H1 (cell line): ENCODE data around the gene NIPAL3. TPM values are rescaled to one million over a fixed set of nuclear protein-coding genes. Genes with fewer than 3 reads are reported as not detected.

Source experiments
- ASH2L ChIP-seq: fragments of 200-600, 300-600 bp; sonication (generic); IDR thresholded peaks from one replicate; pipeline ENCODE4 v1.7.1; 2017; ENCODE audit warnings: low read length
- CHD2 ChIP-seq: IDR thresholded peaks from 2 replicates; pipeline ENCODE4 v1.6.1; 2012; ENCODE audit warnings: low read length, improper control_type of control experiment
- CREB1 ChIP-seq: IDR thresholded peaks from 2 replicates; pipeline ENCODE4 v1.6.1; 2012; ENCODE audit warnings: inconsistent platforms
- CTBP2 ChIP-seq: IDR thresholded peaks from 2 replicates; pipeline ENCODE4 v1.7.0; 2011; ENCODE audit warnings: borderline replicate concordance, mild to moderate bottlenecking, moderate library complexity, mixed read lengths, low read length; ENCODE audit not compliant: insufficient read depth, insufficient read length
- EP300 ChIP-seq, 2 experiments: IDR thresholded peaks; 1 replicate in 1 of 2; 2 replicates in 1 of 2; pipeline ENCODE4 v1.6.1; 2011 to 2012; ENCODE audit warnings: low read depth in 2 of 2, low read length in 2 of 2, mild to moderate bottlenecking in 2 of 2, borderline replicate concordance in 1 of 2, inconsistent platforms in 1 of 2, moderate library complexity in 1 of 2
- EZH2 ChIP-seq: fragments of 200-600 bp; sonication (generic); IDR thresholded peaks from 2 replicates; pipeline ENCODE4 v1.7.1; 2012; ENCODE audit warnings: low read depth, mild to moderate bottlenecking, moderate library complexity, low read length, inconsistent platforms; ENCODE audit not compliant: severe bottlenecking
- HDAC2 ChIP-seq, 2 experiments: fragments of 300-600 bp in 1 of 2; sonication (generic) in 1 of 2; IDR thresholded peaks; 2 replicates each; pipeline ENCODE4 v1.6.1; 2011 to 2012; ENCODE audit warnings: low read depth in 2 of 2, low read length in 2 of 2, mild to moderate bottlenecking in 2 of 2, moderate library complexity in 2 of 2, borderline replicate concordance in 1 of 2, inconsistent platforms in 1 of 2
- JUN ChIP-seq: IDR thresholded peaks from 2 replicates; pipeline ENCODE4 v1.6.1; 2011; ENCODE audit warnings: low read depth, mild to moderate bottlenecking, improper control_type of control experiment, low read length
- KDM5A ChIP-seq: fragments of 200-600 bp; IDR thresholded peaks from 2 replicates; pipeline ENCODE4 v1.7.1; 2012; ENCODE audit warnings: mild to moderate bottlenecking, low read length, inconsistent platforms, mixed read lengths
- MAX ChIP-seq: IDR thresholded peaks from 2 replicates; pipeline ENCODE4 v1.6.1; 2012; ENCODE audit warnings: inconsistent platforms
- NANOG ChIP-seq: IDR thresholded peaks from 2 replicates; pipeline ENCODE4 v1.6.1; 2011; ENCODE audit warnings: low read length, low read depth, mild to moderate bottlenecking, inconsistent platforms; ENCODE audit not compliant: insufficient read depth, poor library complexity, severe bottlenecking
- POLR2A ChIP-seq, 2 experiments: IDR thresholded peaks; 1 replicate in 1 of 2; 2 replicates in 1 of 2; pipeline ENCODE4 v1.6.1; 2011; ENCODE audit warnings: low read depth in 2 of 2, low read length in 2 of 2, mild to moderate bottlenecking in 2 of 2; ENCODE audit errors: control extremely low read depth in 1 of 2
- RXRA ChIP-seq: IDR thresholded peaks from 2 replicates; pipeline ENCODE4 v1.6.1; 2011; ENCODE audit warnings: low read depth, mild to moderate bottlenecking, low read length, moderate library complexity; ENCODE audit not compliant: insufficient read depth
- SIN3A ChIP-seq, 2 experiments: IDR thresholded peaks in 1 of 2; conservative IDR thresholded peaks in 1 of 2; 2 replicates each; pipeline ENCODE4 v1.6.1; 2011 to 2012; ENCODE audit warnings: low read length in 2 of 2, improper control_type of control experiment in 1 of 2, low read depth in 1 of 2, mild to moderate bottlenecking in 1 of 2
- SP1 ChIP-seq: IDR thresholded peaks from 2 replicates; pipeline ENCODE4 v1.6.1; 2011; ENCODE audit warnings: low read depth, low read length
- SP4 ChIP-seq: IDR thresholded peaks from 2 replicates; pipeline ENCODE4 v1.6.1; 2012; ENCODE audit warnings: low read length, inconsistent platforms
- SUZ12 ChIP-seq: fragments of 200-600 bp; sonication (generic); IDR thresholded peaks from 2 replicates; pipeline ENCODE4 v1.6.1; 2012; ENCODE audit warnings: mild to moderate bottlenecking, inconsistent platforms, low read length, moderate library complexity, mixed read lengths
- TBP ChIP-seq: IDR thresholded peaks from 2 replicates; pipeline ENCODE4 v1.6.1; 2011; ENCODE audit warnings: low read depth, low read length, improper control_type of control experiment
- YY1 ChIP-seq: IDR thresholded peaks from 2 replicates; pipeline ENCODE4 v1.6.1; 2011; ENCODE audit warnings: low read depth, mild to moderate bottlenecking, low read length
- polyA plus RNA-seq, 7 experiments: library from polyadenylated mRNA; depleted of rRNA in 3 of 7; stranded (reverse) in 5 of 7; unstranded in 2 of 7; fragments of >200 nt in 5 of 7; fragments of 200-250 nt in 2 of 7; gene quantifications; 1 replicate in 5 of 7; 2 replicates in 1 of 7; 4 replicates in 1 of 7; pipeline versions ENCODE4 v1.2.1 to v1.2.3, GENCODE V29; 2011 to 2013; ENCODE audit warnings: missing spikeins in 2 of 7, mixed read lengths in 2 of 7
- total RNA-seq: library from RNA; stranded (reverse); fragmentation: NEBNext Ultra II Directional; extraction: Animal tissue kit (Norgen Biotek cat#: 25700); gene quantifications from 2 replicates; pipeline ENCODE4 v1.2.1, GENCODE V29; 2021
- TF ChIP-seq, protein P1 (sequence below): IDR thresholded peaks from 2 replicates; pipeline ENCODE4 v1.6.1; 2011; ENCODE audit warnings: low read length, improper control_type of control experiment
- TF ChIP-seq, protein P2 (sequence below): IDR thresholded peaks from 2 replicates; pipeline ENCODE4 v1.6.1; 2012; ENCODE audit warnings: inconsistent platforms

The NIPAL3 gene
- total and polyA plus RNA-seq, 2 of the 8 experiments (the other 6 are each of a cell fraction or from before 2014, with no cell fraction given), result 8.8 to 11.0 TPM

DNA sequence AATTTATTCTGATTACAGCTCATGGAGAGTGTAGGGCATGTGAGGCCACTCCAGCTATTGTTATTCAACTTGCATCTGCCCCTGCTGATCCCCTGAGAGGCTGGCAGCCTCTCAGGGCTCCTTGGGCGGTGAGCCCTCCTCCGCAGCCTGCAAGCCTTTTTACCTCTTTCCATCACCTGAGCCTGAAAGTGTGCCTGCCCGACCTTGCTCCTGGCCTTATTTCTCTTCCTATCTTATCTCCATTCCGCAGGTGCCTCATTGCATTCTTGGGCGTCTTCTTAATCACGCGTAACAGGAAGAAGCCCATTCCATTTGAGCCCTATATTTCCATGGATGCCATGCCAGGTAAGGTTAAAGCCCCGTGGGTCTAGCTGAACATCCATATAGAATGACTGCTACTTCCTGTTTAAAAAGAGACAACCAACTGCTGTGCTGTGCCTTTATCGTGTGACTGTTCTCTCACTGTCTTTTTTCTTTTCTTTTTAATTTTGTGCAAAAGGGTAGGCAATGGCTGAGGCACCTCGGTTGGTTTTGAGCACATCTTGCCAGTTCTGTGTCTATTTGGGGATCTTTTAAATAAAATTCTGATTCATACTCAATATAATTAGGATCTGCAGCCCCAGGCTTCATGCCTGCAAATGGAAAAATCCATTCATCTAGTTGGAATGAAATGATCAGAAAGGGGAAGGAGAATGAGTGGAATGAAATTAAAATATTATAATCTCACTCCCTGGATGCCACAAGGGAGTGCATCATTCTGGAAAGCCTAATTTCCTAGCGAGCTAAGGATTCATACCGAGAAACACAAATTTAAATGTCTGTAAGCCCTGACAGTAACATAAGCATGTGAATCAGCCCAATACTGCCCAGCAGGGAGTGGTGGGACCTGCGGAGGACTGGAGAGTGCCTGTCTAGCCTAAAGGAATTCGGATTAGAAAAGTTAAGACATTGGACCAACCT lies 48.5 kb downstream of the NIPAL3 start (continued):
- TF ChIP-seq HDAC2 (IDR thresholded peaks at IDR 0.05; ENCODE audit: borderline replicate concordance in 1 of 2, low read depth in 2 of 2, low read length in 2 of 2), result no peak
- TF ChIP-seq SP4, result no peak
- TF ChIP-seq CREB1, result no peak
- TF ChIP-seq, protein P1, sequence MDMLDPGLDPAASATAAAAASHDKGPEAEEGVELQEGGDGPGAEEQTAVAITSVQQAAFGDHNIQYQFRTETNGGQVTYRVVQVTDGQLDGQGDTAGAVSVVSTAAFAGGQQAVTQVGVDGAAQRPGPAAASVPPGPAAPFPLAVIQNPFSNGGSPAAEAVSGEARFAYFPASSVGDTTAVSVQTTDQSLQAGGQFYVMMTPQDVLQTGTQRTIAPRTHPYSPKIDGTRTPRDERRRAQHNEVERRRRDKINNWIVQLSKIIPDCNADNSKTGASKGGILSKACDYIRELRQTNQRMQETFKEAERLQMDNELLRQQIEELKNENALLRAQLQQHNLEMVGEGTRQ, result no peak
- TF ChIP-seq ASH2L, result peak; percentile 46
- TF ChIP-seq KDM5A, result no peak
- no peak for TF ChIP-seq YY1
- TF ChIP-seq RXRA, result no peak
- no peak for TF ChIP-seq EZH2
- TF ChIP-seq MAX, result no peak
- TF ChIP-seq EP300 (IDR thresholded peaks at IDR 0.05; ENCODE audit: borderline replicate concordance in 1 of 2, low read depth in 2 of 2, low read length in 2 of 2), result no peak
- 0 out of 4 replicates have a peak, but pooled peaks of 1 of the 2 experiments have one; percentile 20 for TF ChIP-seq SIN3A (conservative IDR thresholded peaks at IDR 0.05 in 1 of 2, IDR thresholded peaks at IDR 0.05 in 1 of 2; ENCODE audit: low read depth in 1 of 2, low read length in 2 of 2)
- peak; percentile 54 for TF ChIP-seq NANOG
- no peak for TF ChIP-seq CHD2
- TF ChIP-seq SP1, result 0 out of 2 replicates have a peak, but pooled peaks have one; percentile 14
- no peak for TF ChIP-seq POLR2A (IDR thresholded peaks at IDR 0.05; ENCODE audit: control extremely low read depth in 1 of 2, low read depth in 2 of 2, low read length in 2 of 2)
- TF ChIP-seq, protein P2, sequence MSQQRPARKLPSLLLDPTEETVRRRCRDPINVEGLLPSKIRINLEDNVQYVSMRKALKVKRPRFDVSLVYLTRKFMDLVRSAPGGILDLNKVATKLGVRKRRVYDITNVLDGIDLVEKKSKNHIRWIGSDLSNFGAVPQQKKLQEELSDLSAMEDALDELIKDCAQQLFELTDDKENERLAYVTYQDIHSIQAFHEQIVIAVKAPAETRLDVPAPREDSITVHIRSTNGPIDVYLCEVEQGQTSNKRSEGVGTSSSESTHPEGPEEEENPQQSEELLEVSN, result no peak
- no peak for TF ChIP-seq TBP
- peak; percentile 76 for TF ChIP-seq CTBP2
- TF ChIP-seq SUZ12, result no peak
- no peak for TF ChIP-seq JUN
